Astrocyte of the spinal cord (primary cell): ENCODE data around the gene ING5.

ENCODE experiments used
- DNase-seq: peaks from one replicate; pipeline ENCODE4 v3.0.0; 2011; ENCODE audit warnings: low read depth, low spot score
- H3K4me3 ChIP-seq: 2 replicates; pipeline ENCODE4 v1.5.1; 2011; ENCODE audit warnings: low read depth, mild to moderate bottlenecking, low read length, moderate library complexity
- CTCF ChIP-seq: IDR thresholded peaks from 2 replicates; pipeline ENCODE4 v1.5.1; 2012; ENCODE audit warnings: low read depth, mild to moderate bottlenecking, low read length, inconsistent platforms
- in situ Hi-C: cut with HindIII; loops from 2 replicates; pipeline ENCODE4 v1.10.0; 2017; ENCODE audit warnings: low sequenced_read_pairs

The ING5 gene

GRCh38 chr2:241701399-241702154 lies at the start of gene ING5:
Gene ING5, plus strand, starts transcription at chr2:241702039. Its CDS starts 27 bp downstream, at chr2:241702066.
- peak; percentile 93 for DNase-seq
- H3K4me3 ChIP-seq, result peak within 1 kb of the TSS; percentile 77
- in situ Hi-C loops, result no loop called here

GRCh38 chr2:241652142-241652541 lies 49.7 kb upstream of the ING5 start:
- TF ChIP-seq CTCF, result no peak
- in situ Hi-C loops, result no loop called here
- DNase-seq, result no peak
- H3K4me3 ChIP-seq, result no peak overlapping the region

More at GRCh38 chr2:241701399-241702154, at the start of gene ING5:
- no peak for TF ChIP-seq CTCF

- no peak overlapping the region for H3K4me3 ChIP-seq
- in situ Hi-C loops, result no loop called here
- DNase-seq, result no peak
- TF ChIP-seq CTCF, result no peak
Observed at GRCh38 chr2:241652722-241653121, 49.1 kb upstream of the ING5 start.

- H3K4me3 ChIP-seq, result no peak overlapping the region
- no peak for TF ChIP-seq CTCF
- no peak for DNase-seq
- in situ Hi-C loops, result no loop called here
Observed at GRCh38 chr2:241653210-241653750, 48.6 kb upstream of the ING5 start.

GRCh38 chr2:241654551-241654950 lies 47.3 kb upstream of the ING5 start:
- TF ChIP-seq CTCF, result no peak
- H3K4me3 ChIP-seq, result no peak overlapping the region
- DNase-seq, result no peak

GRCh38 chr2:241655516-241656189 lies 46.2 kb upstream of the ING5 start:
- TF ChIP-seq CTCF, result no peak
- DNase-seq, result no peak
- no peak overlapping the region for H3K4me3 ChIP-seq
- in situ Hi-C loops, result no loop called here

More at GRCh38 chr2:241654551-241654950, 47.3 kb upstream of the ING5 start:
- in situ Hi-C loops, result no loop called here
